Retinal pigment epithelial cell (primary cell): Measurements from ENCODE around the gene ADAMTS7.
A peak's percentile ranks its signal among the peaks of the same experiment; 100 is the strongest.
"Not testable (repeated sequence)": the region's sequence is repeated elsewhere in the genome, so short reads cannot be mapped to it uniquely, and the experiment has no call there.

Experiments
- DNase-seq: peaks from one replicate; pipeline ENCODE4 v3.0.0-alpha.2; 2010; ENCODE audit warnings: low read depth
- H3K4me3 ChIP-seq: 2 replicates; pipeline ENCODE4 v1.5.1; 2011; ENCODE audit warnings: mild to moderate bottlenecking, low read length, control low read depth, moderate library complexity
- CTCF ChIP-seq: conservative IDR thresholded peaks from 2 replicates; pipeline ENCODE4 v1.5.1; 2011; ENCODE audit warnings: low read depth, low read length, control low read depth, inconsistent platforms

The ADAMTS7 gene

DNA sequence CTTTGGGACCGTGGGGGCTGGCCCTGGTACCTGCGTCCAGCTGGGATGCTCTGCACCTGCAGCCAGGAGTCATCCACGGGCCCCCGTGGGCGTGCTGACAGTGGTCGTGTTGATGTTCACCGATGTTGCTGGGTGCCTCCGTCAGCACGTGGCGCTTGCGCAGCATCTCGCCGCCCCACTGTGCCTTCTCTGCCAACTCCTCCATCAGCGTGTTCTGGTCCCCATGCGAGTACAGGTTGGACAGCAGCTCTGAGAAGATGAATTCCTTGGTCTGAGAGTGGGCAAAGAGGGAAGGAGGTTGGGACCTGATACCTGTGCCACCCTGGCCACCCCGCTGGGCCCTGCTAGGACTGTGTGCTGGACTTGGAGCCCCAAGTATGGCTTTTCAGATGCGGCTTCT, 61.4 kb downstream of the ADAMTS7 start:
- no peak overlapping the region for H3K4me3 ChIP-seq
- TF ChIP-seq CTCF, result no peak
- DNase-seq, result no peak

DNA sequence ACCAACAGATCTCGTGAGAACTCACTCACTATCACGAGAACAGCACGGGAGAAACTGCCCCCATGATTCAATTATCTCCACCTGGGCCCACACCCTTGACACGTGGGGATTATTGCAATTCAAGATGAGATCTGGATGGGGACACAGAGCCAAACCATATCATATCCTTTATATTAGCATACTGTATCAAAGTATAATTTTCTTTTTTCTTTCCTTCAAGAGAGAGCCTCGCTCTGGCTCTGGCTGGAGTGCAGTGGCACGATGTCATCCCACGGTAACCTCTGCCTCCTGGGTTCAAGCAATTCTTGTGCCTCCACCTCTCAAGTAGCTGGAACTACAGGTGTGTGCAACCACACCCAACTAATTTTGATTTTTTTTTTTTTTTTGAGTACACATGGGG, 63.4 kb downstream of the ADAMTS7 start:
- not testable (repeated sequence) for DNase-seq

GRCh38 chr15:78741674-78742073, 69.6 kb downstream of the ADAMTS7 start:
- not testable (repeated sequence) for DNase-seq, H3K4me3 ChIP-seq

More for the DNA sequence above, 63.4 kb downstream of the ADAMTS7 start:
- H3K4me3 ChIP-seq, result not testable (repeated sequence)

DNA sequence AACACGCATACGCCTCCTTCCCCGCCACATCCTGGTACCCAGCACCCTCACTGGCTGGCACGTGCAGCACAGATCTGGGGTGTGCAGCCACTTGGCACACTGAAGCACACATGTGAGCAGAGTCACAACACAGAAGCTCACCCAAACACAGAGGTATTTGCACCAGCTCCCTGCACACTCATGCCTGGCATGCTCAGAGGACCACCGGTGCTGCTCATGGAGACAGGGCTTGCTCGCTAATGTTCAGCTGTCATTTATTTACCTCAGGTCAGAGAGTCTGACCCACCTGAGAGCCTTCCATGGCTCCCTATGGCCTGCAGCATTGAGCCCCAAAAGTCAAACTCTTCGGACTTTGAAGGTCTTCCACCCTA, 70.4 kb downstream of the ADAMTS7 start:
- no peak overlapping the region for H3K4me3 ChIP-seq
- no peak for TF ChIP-seq CTCF
- DNase-seq, result no peak

GRCh38 chr15:78739996-78740903, 71.0 kb downstream of the ADAMTS7 start:
- peak; percentile 61 for TF ChIP-seq CTCF
- no peak for DNase-seq
- no peak overlapping the region for H3K4me3 ChIP-seq

DNA sequence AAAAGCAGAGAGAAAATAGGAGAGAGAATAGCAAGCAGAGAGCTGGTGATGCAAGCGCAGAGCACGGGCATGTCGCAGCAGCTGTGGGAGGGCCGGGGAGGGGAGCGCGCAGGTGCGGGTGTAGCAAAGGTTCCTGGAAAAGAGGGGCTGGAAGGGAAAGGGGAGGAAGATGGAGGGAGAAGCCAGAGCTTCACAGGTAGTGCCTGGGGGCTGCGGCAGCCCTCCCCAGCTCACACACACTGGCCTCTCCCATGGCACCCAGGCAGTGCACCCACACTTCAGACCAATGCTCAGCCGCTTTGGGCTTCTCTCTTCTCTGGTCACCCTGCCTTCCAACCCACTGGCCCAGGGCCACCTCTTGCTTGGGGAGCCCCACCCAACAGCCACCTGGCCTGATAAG, 72.1 kb downstream of the ADAMTS7 start:
- H3K4me3 ChIP-seq, result no peak overlapping the region
- DNase-seq, result no peak
- no peak for TF ChIP-seq CTCF

- not testable (repeated sequence) for DNase-seq, H3K4me3 ChIP-seq
Measured at GRCh38 chr15:78737931-78738558, 73.2 kb downstream of the ADAMTS7 start.

More at GRCh38 chr15:78737931-78738558, 73.2 kb downstream of the ADAMTS7 start:
- TF ChIP-seq CTCF, result peak; percentile 79
